CD1c-positive myeloid dendritic cell (primary cell): ENCODE measurements around the gene CASKIN1.
"Not testable (repeated sequence)": the region's sequence is repeated elsewhere in the genome, so short reads cannot be mapped to it uniquely, and the experiment has no call there.

Experiments
- DNase-seq: peaks from one replicate; pipeline ENCODE4 v3.0.0-alpha.2; 2016; ENCODE audit errors: extremely low spot score

Gene CASKIN1

DNA sequence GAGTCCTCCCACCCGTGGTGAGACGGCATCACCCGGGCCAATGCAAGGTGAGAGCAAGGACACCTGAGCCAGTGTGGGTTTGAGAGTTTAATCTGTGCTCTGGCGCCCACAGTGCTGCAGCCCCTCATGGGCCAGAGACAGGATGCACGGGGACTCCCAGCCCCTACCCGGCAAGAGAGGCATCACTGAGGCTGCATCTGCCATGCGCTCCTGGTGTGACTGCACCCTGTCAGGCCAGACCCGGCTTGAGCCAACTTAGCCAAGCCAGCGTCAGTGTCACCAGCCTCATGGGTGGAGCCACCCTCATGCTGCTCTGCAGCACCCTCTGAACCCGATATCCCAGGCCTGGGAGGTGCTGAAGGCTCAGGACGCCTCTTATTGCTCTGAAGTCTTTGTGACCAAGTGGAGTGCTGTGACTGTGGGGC, 15.5 kb upstream of the CASKIN1 start:
- DNase-seq: no peak

GRCh38 chr16:2210386-2211365, 14.3 kb upstream of the CASKIN1 start, which contains the start of gene BRICD5:
Gene BRICD5 (minus strand): TSS chr16:2210863. CDS start chr16:2210833, 30 bp downstream.
- DNase-seq: no peak

DNA sequence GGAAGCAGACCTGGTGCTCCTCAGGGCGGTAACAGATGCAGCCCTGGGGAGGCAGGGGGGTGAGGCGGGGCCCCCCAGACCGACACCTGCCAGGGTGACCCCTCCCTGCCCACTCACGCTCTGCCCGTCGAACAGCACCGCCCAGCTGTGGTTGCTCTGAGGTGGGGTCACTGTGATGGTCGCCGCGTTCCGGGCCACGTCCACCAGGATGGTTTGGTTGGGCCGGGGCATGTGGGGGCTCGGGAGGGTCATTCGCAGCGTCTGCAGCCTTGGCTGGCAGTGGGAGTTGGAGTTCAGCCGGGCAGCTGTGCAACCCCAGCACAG, 13.6 kb upstream of the CASKIN1 start:
- DNase-seq: no peak

DNA sequence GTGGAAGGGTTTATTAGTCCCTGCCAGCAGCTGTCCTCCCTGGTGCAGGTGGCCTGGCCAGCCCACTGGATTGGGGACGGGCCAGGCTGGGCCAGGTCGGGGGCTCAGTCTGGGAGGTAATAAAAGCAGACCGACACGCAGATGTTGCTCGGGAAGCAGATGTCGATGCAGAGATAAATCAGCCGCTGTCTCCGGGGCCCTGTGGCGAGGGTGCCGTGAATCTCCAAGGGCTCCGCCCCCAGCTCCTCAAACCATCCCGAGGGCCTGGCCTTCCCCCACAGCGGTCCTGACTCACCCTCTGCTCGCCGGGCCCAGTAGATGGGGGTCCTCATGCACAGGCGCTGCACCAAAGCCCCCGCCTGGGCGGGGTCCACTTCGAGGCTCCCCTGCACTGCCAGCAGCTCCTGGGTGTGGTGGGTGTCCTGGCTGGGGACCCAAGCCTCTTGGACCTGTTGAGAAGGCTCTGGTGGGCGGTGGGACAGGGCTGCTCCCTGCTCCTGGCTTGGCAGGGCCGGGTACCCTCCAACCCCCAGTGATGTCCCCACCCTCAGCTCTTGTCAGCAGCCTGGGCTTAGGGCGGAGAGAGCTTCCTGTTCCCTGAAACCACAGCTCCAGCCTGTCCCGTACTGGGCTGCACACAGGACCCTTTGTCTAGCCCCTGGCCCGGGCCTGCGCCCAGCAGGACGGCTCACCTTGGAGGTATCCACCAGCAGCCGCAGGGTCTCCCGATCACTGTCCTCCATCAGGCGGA, 13.0 kb upstream of the CASKIN1 start:
- DNase-seq: no peak

DNA sequence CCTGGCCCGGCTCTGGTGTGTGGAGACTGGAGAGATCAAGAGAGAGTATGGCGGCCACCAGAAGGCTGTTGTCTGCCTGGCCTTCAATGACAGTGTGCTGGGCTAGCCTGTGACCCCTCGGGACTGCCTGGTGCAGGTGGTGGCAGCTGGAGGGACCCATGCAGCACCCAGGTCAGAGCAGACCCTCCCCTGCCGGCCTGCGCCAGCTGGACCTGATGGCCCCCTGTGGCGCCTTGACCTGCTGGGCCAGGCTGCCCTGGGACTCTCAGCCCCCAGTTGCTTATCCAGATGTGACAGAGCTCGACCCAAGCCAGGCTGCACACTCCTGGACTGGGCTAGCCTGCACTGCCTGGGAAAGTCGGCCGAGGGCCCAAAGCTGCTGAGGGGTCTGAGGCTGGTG, 12.4 kb upstream of the CASKIN1 start:
- no peak for DNase-seq

DNA sequence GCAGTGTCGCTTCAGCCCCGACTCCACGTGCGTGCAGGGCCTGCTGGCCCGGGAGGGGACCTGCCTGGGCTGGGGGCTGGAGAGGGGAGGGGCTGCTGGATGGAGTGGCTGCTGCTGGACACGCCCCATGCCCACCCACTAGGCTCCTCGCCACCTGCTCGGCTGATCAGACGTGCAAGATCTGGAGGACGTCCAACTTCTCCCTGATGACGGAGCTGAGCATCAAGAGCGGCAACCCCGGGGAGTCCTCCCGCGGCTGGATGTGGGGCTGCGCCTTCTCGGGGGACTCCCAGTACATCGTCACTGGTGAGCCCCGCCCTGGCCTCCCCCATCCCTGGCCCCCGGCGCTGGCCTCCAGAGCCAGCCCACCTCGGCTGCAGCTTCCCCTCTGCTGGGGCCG, 11.9 kb upstream of the CASKIN1 start:
- no peak for DNase-seq

- DNase-seq: no peak
These were observed 11.5 kb upstream of the CASKIN1 start for GRCh38 chr16:2207872-2208271.

DNA sequence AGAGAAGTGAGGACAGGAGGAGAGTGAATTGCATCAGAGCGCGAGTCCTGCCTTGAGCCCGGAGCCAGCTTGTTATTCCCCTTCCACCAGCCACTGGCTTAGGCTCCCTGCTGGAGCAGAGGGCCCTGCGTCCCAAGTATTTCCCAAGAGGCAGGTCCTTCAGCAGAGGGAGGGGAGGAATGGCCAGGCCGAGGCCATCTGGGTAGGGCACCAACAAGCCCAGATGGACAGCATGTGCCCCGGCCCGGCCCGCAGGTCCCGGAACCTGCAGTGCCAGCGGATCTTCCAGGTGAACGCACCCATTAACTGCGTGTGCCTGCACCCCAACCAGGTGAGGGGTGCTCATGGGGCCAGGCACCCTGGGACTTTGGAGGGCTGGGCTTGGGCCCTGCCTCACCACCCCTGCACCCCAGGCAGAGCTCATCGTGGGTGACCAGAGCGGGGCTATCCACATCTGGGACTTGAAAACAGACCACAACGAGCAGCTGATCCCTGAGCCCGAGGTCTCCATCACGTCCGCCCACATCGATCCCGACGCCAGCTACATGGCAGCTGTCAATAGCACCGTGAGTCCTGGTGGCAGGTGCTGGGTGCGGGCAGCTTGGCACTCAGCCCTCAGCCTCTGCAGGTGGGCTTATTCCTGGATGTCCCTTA, 10.5 kb upstream of the CASKIN1 start:
- DNase-seq: peak; percentile 25

DNA sequence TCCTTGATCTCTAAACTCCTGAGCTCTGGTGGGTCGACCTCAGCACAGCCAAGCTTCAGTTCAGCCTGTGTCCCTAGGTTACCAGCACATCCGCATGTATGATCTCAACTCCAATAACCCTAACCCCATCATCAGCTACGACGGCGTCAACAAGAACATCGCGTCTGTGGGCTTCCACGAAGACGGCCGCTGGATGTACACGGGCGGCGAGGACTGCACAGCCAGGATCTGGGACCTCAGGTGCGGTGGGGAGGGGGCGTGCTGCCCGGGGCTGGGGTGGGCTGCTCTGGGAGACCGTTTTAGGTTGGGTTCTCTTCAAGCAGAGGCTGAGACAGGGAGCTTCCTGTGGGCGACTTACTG, 10.0 kb upstream of the CASKIN1 start:
- no peak for DNase-seq

GRCh38 chr16:2205967-2206313, 9.5 kb upstream of the CASKIN1 start:
- DNase-seq: no peak

- DNase-seq: peak; percentile 95
These were observed 8.9 kb upstream of the CASKIN1 start, which contains the start of gene MLST8 for GRCh38 chr16:2205104-2205966. Gene MLST8 (plus strand): TSS chr16:2205454. CDS start chr16:2206086, 632 bp downstream.

GRCh38 chr16:2204416-2205103, 8.2 kb upstream of the CASKIN1 start:
- DNase-seq: peak; percentile 11

DNA sequence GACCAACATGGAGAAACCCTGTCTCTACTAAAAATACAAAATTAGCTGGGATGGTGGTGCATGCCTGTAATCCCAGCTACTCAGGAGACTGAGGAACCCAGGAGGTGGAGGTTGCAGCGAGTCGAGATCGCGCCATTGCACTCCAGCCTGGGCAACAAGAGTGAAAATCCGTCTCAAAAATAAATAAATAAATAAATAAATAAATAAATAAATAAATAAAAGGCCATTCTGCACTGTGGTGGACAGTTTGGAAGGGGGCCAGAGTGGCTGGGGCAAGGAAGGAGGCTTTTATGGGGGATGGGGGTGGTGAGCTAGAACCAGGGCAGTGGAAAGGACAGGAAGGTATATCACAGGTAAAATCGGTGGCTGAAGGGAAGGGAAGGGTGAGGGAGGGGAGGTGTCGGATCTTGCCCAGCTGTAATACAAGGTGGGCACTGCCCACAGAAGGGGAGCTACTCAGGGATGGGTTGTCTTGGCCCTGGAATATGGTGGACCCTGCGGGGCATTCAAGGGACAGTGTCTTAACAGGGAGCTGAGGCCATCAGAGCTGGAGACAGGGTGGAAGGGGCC, 6.8 kb upstream of the CASKIN1 start:
- DNase-seq: not testable (repeated sequence)

DNA sequence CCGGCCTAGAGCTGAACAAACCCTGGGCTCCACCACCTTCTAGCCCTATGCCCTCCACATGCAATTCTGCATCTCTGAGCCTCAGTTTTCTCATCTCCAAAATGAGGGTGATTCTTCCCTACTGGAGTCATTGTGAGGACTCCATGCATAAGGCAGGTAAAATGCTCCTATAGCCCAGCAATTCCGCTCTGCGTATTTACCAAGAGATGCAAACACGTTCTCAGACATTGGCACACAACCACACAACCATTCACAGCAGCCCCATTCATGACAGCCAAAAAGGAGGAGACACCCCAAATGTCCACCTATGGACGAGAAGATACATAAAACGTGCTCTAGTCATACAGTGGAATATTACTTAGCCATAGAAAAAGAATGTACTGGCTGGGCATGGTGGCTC, 3.9 kb upstream of the CASKIN1 start:
- DNase-seq: no peak

DNA sequence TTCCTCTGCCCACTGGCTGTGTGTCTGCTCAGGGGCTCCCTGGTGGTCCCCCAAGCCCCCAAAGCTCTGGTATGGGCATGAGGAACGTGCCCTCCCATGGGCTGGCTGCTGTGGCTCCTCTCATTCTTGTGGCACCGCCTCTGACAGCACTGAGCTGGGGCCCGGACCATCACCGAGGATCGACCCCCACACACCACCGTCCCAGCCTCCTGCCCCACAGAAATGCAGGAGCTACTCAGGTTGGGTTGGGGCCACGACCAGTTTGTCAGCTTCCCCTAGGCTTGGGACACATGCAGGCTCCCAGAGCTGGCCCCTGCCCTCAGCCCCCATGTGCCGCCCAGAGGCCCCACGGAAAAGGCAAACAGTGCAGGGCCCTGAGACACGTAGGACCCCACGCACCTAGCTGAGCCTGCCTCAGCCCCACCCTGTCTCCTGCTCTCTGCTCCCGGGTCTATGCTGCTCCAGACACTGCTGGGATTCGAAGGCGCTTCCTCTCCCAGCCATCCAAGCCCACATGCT, 3.3 kb upstream of the CASKIN1 start:
- DNase-seq: no peak

GRCh38 chr16:2199095-2199494, 2.7 kb upstream of the CASKIN1 start:
- no peak for DNase-seq

- no peak for DNase-seq
These were observed 1.9 kb upstream of the CASKIN1 start for GRCh38 chr16:2198283-2198682.

DNA sequence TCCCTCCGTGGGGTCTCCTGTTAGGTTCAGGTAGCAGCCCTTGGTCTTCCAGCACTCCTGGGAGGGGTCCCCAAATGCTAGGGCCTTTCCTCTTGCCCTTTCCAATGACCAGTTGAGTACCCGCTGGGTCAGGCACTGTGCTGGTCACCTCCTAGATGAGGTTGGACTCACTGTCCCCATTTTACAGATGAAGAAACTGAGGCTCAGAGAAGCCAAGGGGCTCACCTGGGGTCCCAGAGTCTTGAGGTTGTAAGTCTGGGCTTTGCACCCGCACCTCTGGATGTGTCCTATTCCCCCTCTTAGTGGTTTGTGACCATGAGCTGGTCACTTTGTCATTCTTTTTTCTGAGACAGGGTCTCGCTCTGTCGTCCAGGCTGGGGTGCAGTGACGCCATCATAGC, 1.4 kb upstream of the CASKIN1 start:
- DNase-seq: no peak

- no peak for DNase-seq
These were observed 641 bp upstream of the CASKIN1 start for GRCh38 chr16:2196981-2197511.
